Pulmonary artery endothelial cell (primary cell): Measurements from ENCODE around the gene GXYLT1. TPM values are rescaled to one million over a fixed set of nuclear protein-coding genes. Genes with fewer than 3 reads are reported as not detected.
"Not testable (repeated sequence)": the region's sequence is repeated elsewhere in the genome, so short reads cannot be mapped to it uniquely, and the experiment has no call there.

Experiments
- DNase-seq: peaks from one replicate; pipeline ENCODE4 v3.0.0-alpha.2; 2011; ENCODE audit warnings: low read depth, low spot score
- total RNA-seq: library from RNA; depleted of rRNA; stranded (reverse); fragments of >200 nt; gene quantifications from 2 replicates; pipeline ENCODE4 v1.2.3, GENCODE V29; 2014

Gene GXYLT1
- total RNA-seq, 1 donor from 2014 or later = 21.0 TPM

DNA sequence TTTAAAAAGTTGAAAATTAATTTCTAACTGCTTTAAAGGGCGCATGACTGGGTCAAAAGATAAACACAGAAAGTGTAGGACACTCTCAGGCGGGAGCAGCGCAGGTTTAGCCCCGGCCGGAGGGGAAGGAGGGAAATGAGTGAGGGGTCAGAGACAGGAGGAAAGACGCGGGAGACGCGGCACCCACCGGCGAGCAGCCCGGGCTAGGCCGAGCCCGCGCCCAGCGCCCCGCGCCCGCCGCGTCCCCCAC lies 591 bp downstream of the GXYLT1 start:
- DNase-seq = no peak

DNA sequence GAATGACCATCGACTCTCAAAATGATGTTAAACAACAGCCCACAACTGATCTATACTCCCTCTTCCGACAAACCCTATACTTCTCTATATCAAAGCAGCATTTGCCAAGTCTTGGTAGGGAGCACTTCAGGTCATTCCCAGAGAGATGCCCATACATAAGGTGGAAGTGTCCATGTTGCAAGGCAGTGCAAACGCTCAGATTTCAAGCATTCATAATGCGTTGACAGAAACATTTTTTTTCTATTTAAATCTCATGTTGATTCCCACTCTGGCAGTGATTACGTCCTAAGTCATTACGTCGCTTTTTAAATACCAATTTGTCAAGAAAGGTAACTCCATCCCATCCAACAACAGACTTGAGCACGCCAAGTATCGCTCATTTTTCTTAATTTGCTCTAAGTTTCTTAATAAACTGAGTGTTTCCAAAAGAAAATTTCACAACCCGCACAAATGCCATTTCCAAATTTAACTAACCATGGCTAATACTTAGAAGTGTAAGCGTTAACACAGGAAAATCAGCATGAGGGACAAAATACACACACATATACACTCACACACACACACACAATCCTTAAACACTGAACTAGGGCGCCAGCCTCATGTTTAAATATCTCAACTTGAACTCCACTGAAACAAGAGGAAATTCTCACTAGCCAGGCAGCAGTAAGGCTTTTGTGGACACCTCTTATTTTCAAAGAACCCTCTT lies 1.1 kb downstream of the GXYLT1 start:
- DNase-seq = no peak

DNA sequence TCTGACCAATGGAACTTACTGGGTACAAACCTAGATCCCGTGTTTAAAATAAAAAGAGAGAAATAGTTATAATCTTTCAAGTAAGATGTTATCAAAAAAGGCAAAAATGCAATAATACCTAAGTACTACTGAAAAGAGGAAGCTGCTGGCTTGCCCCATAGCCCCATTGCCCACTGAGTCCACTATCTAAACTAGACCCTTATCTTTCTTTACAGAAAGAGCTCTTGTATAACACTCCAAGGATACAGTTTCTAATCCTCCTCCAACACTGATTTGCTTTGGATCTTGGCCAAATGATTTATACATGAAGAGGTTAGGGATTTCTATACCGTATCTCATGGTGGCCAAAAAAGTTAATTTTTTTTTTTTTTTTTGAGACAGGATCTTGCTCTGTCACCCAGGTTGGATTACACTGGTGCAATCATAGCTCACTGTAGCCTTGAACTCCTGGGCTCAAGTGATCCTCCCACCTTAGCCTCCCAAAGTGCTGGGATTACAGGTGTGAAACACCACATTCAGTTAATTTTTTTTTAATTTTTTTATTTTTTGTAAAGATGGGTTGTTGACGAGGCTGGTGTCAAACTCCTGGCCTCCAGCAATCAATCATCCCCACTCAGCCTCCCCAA lies 2.6 kb downstream of the GXYLT1 start:
- no peak for DNase-seq

DNA sequence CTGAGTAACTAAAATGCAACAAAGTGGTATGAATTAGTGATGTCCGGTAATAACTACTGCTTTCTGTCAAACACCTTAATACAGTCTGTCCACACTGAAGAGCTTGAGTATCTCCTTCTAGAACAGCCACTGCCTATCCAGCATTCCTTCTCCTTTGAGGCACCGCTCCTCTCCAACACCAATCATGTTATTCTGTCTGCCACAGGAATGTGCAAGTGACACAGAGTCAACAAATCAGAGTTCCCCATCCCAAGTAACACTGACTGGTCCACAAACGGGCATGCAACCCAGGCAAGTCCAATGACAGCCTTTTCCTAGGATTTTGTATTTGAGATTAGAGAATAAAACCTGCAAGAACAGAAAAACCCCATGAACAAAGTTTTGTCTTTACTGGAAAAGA lies 3.8 kb downstream of the GXYLT1 start:
- no peak for DNase-seq

DNA sequence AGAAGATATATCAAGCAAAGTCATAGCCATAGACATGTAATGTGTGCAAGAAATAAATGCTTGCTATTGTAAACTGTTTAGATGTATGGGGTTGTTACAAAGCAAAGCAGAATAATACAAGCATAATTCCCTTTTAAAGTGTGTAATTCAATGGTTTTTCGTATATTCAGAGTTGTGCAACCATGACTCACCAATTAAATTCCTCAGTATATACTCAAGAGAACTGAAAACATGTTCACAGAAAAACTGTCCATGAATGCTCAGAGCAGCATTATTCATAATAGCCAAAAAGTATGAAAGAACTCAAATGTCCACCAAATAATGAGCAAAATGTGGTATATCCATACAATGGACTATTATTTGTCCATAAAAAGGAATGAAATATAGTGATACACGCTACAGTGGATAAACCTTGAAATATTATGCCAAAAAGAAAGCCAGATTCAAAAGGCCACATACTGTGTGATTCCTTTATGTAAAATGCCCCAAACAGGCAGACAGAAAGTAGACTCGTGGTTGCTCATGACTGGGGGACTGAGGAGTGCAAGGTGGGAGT lies 9.3 kb downstream of the GXYLT1 start:
- DNase-seq = no peak

DNA sequence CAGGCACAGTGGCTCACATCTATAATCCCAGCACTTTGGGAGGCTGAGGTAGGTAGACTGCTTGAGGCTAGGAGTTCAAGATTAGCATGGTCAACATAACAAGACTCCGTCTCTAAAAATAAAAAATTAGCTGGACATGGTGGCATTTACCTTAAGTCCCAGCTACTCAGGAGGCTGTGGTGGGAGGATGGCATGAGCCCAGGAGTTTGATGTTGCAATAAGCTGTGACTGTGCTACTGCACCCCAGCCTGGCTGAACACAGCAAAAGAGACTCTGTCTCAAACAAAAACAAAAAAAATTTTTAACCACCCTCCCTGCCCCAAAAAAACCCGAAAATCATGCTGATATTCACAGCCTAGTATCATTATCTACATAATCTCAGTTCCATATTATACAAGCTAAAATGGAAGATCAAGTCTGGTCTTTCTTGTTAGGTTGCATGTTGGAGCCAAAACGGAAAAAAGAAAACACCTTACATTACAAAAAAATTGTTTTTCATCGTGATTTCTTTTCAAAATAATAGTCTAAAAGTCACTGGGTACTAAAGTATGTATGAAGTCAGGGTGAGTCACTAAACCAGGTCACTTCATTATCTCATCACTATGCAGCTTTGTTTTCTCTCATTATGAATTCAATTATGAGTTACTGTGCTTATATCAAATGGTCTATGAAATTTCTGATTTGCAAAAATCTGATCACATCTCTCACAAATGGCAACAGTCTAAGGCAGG lies 13.8 kb downstream of the GXYLT1 start:
- no peak for DNase-seq

DNA sequence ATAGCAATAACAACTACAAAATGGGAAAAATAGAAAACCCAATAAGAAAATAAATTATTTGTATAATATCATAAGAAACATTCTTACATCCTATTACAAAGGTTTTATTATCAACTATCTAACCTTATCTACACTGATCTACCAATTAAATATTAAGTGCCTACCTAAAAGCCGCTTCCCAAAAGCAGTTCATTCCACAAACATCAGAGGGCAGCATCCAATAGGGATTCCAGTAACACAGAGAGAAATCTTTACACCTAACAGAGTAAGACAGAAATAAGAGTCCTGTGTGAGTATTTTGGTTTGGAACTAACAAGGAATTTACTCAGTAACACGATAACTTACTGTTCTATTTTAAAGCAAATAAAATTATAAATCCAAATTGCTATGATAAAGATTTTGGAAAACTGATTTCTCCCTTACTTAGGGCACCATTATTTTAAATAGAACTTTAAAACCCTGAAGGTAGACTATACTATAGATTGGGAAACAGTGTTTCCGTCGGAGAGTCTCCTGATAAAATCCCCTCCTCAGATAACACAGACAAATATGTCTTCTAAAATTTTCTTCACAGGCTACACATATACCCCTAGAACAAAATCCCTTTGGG lies 15.0 kb downstream of the GXYLT1 start:
- peak; percentile 47 for DNase-seq

DNA sequence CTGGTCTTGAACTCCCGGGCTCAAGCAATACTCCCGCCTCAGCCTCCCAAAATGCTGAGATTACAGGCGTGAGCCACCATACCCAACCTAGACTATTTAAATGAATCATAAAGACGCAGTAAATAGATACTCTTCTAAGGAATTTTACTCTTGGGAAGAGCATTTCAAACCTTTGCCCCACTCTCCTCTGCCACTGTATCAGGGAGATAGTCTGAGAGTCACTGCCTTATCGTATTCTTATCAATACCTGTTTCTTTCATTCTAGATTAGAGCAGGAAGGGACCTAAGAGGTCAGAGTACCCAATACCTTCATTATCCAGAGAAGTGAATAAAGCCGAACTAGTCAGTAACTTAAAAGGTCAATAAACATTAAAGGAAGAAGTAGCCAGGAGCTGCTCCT lies 15.8 kb downstream of the GXYLT1 start:
- no peak for DNase-seq

DNA sequence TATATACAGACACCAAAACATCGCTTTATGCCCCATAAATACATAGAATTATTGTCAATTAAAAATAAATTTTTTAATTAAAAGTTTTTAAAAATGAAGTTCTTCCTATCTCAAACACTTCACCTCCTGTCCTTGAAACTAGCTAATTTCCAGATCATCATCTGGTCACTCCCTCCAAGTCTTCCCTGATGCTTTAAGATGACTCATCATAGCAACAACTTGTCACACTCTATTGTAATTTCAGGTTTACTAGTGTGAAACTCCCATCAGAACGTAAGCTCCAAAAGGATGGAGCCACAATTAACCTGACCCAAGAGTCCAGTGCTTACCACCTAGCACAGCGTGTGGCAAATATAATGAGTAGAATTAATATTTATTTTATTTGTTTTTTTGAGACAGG lies 16.3 kb downstream of the GXYLT1 start:
- DNase-seq = no peak

DNA sequence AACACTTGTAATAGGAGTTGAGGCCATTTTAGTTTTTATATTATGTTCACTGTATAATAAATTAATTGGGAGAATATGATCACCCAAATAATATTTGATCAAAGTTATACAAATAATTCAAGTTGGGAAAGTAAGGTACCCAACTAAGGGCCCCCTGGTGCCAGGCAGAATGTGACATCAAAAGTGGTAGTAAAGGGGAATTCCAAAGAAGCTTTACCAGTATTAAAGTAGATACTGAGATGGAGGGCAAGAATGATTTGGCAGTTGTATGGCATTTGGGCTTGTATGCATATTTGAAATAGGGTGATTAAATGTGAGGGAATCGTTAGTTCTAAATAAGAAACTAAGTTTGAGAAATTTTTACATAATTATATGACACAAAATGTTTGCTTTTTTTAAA lies 17.7 kb downstream of the GXYLT1 start:
- no peak for DNase-seq

DNA sequence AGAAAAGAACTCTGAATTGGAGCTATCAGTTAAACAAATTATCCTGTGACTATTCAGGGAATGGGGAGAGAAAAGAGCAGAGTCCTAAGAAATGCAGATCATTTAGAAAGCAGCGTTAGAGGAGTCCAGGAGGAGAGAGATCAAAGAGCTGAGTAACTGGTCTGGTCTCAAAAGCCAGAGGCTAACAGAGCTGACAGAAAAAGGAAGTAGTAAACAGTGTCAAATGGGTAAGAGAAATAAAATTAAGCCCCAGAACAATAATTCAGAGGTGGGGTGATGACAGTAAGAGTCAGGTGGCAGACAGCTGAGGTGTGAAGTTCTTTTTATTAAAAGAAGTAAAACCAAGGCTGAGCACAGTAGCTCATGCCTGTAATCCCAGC lies 19.3 kb downstream of the GXYLT1 start:
- DNase-seq = no peak

DNA sequence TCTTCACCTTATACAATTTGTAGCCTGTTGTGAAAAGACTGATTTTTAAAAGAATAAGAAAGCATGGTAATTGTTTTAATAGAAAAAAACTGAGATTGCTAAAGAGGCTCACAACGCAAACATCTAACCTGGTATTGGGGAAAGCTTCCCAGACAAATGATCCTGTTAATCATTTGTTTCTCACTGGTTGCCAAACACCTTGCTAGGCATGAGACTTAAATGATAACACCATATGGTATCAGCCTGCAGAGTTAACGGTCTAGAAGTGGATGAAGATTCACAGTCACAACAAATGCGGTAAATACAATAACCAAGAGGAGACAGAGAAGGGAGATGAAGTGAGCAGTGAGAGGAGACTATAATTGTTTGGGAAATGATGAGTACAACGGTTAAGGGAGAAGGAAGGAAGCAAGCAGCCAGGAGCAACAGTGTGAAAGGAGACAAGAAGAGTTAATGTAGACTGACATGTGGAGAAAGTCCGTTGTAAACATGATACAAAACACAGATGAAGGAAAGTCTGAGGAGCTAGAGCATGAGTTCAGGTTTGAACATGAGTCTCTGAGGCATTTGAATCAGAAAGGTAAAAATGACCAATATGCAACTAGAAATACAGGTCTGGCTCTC lies 19.8 kb downstream of the GXYLT1 start:
- DNase-seq = no peak

DNA sequence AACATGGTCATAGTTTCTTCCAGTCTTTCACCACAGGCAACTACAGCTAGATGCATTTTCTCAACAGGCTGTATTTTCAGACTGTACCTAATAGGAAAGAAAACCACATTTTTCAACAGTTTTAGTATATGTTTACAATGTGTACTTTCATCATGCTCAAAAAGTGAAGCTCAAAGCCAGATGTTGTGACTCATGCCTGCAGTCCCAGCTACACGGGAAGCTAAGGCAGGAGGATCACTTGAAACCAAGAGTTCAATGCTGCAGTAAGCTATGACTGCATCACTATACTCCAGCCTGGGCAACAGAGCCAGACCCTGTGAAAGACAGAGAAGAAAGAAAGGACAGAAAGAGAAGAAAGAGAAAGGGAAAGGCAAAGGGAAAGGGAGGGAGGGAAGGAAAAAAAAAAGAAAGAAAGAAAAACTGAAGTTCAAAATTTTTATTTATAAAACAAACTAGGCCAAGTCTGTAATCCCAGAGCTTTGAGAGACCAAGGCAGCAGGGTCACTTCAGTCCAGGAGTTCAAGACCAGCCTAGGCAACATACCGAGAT lies 25.5 kb downstream of the GXYLT1 start:
- no peak for DNase-seq

DNA sequence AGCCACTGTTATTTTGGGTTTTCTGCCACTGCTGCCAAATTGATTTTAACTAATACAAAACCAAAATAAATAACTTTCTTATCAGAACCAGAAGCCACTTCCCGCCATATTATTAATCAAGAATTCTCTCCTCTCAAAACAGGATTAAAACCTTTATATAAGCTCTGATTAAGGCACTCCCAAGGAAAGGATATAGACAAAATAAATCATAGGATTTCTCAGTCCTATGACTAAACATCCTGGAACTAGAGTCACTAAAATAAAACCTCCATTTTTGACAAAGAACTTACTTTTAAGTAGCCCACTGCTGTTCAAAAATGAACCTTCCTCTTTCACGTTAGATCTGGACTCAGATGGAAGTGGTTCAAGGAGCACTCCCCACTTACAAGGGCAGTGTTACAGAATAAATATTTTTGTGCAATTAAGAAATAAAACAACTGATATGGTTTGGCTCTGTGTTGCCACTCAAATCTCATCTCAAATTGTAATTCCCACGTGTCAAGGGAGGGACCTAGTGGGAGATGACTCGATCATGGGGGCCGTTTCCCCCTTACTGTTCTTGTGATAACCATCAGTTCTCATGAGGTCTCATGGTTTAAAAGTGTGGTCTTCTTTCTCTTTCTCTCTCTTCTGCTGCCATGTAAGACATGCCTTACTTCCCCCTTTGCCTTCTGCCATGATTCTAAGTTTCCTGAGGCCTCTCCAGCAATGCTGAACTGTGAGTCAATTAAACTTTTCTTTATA lies 26.4 kb downstream of the GXYLT1 start:
- DNase-seq = no peak

DNA sequence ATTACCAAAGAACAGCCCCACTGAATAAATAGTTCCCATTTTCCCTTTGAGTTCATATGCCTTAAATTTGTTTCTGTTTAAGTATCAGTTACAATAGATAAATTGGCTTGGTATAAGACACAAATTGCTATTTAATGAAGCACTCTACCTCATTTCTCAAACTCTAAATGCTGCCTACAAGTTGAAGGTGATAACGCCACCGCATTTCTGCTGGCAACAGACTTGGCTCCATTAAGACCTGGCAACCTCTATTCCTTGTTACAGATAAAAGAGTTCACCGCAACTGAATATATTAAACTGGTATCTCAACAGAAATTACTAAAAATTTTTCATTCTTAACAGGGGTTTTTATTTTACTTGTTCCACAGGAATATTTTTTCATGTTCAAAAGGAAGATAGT lies 35.6 kb downstream of the GXYLT1 start:
- no peak for DNase-seq

DNA sequence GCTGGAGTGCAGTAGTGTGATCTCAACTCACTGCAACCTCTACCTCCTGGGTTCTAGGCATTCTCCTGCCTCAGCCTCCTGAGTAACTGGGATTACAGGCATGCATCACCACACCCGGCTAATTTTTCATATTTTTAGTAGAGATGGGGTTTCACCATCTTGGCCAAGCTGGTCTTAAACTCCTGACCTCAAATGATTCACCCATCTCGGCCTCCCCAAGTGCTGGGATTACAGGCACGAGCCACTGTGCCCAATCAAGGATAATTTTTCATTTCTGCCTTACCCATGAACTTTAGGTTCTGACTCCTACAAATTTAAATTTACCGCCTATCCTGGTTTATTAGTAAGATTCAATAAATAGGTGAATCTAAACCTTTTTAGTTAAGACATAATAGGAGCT lies 37.9 kb downstream of the GXYLT1 start:
- DNase-seq = not testable (repeated sequence)

DNA sequence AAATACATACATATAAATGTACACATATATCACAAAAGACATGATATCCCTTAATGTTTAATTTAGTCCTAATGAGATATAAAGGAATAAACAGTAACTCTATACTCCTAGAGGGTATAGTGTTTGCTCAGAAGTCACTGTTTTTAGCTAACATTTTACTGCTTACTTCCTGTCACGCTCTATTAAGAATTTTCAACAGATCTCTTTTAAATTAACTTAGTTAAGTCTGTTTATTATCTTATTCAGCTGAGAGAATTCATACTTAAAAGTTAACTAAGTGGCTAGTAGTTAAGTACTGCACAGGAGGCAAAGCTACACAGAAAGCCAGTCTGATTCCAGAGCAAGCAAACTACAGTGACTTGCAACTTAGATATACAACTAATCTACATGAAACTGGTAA lies 39.9 kb downstream of the GXYLT1 start:
- DNase-seq = no peak

DNA sequence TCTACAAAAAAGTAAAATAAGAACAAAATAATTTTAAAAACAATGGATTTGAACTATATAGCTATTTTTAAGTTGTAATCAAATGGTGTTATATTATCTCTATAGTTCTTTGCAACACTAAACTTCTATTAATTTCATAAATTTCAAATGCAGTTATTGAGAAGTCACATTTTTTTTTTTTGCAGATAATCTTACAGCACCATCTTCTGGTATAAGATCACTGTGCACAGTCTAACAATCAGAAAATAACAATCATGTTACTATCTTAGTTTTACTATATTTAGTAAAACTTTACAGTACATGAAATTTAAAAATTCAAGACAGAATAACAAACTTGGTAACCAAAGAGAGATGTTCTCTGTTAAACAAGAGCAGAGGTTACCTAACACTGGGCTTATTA lies 40.6 kb downstream of the GXYLT1 start:
- no peak for DNase-seq

DNA sequence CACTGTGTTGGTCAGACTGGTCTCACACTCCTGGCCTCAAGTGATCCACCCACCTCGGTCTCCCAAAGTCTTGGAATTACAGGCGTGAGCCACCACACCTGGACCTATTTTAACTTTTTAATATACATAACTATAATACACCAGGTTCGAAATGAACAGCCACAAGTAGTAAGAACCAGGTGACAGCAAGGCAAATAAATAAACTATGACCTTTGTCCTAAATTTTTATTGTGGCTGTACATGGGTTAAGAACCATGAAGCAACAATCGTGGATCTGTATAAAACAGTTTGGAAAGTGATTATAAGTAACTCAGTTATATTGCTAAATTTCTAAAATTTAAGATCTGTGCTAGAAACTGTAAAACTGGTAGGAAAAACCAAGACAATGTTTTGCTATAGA lies 41.5 kb downstream of the GXYLT1 start:
- DNase-seq = no peak

DNA sequence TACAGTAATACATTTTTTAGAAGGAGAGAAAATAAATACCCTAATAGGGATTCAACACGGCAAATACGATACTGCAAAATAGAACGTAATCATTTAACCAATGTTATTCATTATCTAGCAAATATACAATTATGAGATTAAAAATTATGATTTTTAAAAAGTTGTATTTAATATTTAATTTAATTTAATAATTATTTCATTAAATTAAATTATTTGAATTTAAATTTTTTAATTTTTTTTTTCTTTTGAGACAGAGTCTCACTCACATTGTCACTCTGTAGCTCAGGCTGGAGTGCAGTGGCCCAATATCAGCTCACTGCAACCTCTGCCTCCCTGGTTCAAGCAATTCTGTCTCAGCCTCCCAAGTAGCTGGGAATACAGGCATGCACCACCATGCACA lies 42.0 kb downstream of the GXYLT1 start:
- no peak for DNase-seq

DNA sequence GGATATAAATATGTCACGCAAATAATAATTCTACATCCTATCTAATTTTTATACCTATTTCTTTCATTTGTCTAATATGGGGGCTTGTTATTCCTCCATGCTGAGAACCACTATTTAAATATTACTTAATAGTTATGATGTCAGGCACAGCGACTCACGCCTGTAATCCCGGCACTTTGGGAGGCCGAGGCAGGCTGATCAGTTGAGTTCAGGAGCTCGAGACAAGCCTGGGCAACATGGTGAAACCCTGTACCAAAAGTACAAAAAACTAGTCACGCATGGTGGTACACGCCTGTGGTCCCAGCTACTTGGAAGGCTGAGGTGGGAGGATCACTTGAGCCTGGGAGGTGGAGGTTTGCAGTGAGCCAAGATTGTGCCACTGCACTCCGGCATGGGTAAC lies 45.2 kb downstream of the GXYLT1 start:
- DNase-seq = no peak
